Ascending aorta (tissue), 2 donors: ENCODE measurements around the gene RSAD1. TPM values are rescaled to one million over a fixed set of nuclear protein-coding genes. Genes with fewer than 3 reads are reported as not detected.

Source experiments
- DNase-seq, 2 donors: peaks; one replicate each; pipeline ENCODE4 v3.0.0-alpha.2; 2019; ENCODE audit warnings: low spot score in 2 of 2
- H3K27ac ChIP-seq, 2 donors: fragments of 200-600 bp; sonication (generic); one replicate each; pipeline ENCODE4 v1.5.1; 2016 to 2017; ENCODE audit warnings: mild to moderate bottlenecking in 1 of 2
- H3K27me3 ChIP-seq: fragments of 200-600 bp; sonication (generic); one replicate; pipeline ENCODE4 v1.5.1; 2017
- H3K36me3 ChIP-seq, 2 donors: fragments of 200-600 bp; sonication (generic); one replicate each; pipeline ENCODE4 v1.5.1; 2016
- H3K4me1 ChIP-seq, 2 donors: fragments of 200-600 bp; sonication (generic); one replicate each; pipeline ENCODE4 v1.5.1; 2016 to 2017; ENCODE audit warnings: mild to moderate bottlenecking in 1 of 2
- H3K4me3 ChIP-seq, 2 donors: fragments of 200-600 bp; sonication (generic); one replicate each; pipeline ENCODE4 v1.5.1; 2016 to 2017; ENCODE audit warnings: mild to moderate bottlenecking in 1 of 2
- H3K9me3 ChIP-seq, 2 donors: fragments of 200-600 bp; sonication (generic); one replicate each; pipeline ENCODE4 v1.5.1; 2016
- CTCF ChIP-seq, 3 experiments: fragments of 200-600 bp in 2 of 3; fragments of 450-650 bp in 1 of 3; sonication (generic) in 2 of 3; IDR thresholded peaks; one replicate each; pipeline ENCODE4 v1.5.1; 2016 to 2019; ENCODE audit warnings: antibody characterized with exemption in 3 of 3, mild to moderate bottlenecking in 1 of 3, moderate library complexity in 1 of 3
- intact Hi-C: fragments of 100-400 bp; cut with DNase I; formaldehyde crosslinking; loops from one replicate; pipeline ENCODE4 v1.15.1; 2023
- total RNA-seq: library from RNA; depleted of rRNA; stranded (reverse); fragments of >200 nt; gene quantifications from one replicate; pipeline ENCODE4 v1.1.0, GENCODE V29; 2016

The RSAD1 gene
- 36.7 TPM for total RNA-seq

- H3K27ac ChIP-seq, result peak within 1 kb of the TSS; percentile 79 to 88
- peak; percentile 24 to 93 for DNase-seq
- no peaks in the 10 kb centered on the region for H3K27me3 ChIP-seq
- TF ChIP-seq CTCF (IDR thresholded peaks at IDR 0.05), result peak; percentile 73 to 98 (median 88)
- intact Hi-C loops, result loop anchor here (1.0 to 2.0 kb wide), 2 partner anchors 30 to 64 kb away; partner anchors contain the start of gene MYCBPAP
- peaks cover 3 to 15% of the 10 kb centered on the region in 2 donors for H3K36me3 ChIP-seq
- H3K4me3 ChIP-seq, result peak within 1 kb of the TSS; percentile 68 to 71
- H3K9me3 ChIP-seq, result no peaks in the 10 kb centered on the region
- peaks cover 7 to 27% of the 10 kb centered on the region in 2 donors for H3K4me1 ChIP-seq
These were observed at the start of gene RSAD1 for GRCh38 chr17:50478391-50479381. TSS of gene RSAD1 (plus strand) at chr17:50478860. CDS start at chr17:50478885, 25 bp downstream.

DNA sequence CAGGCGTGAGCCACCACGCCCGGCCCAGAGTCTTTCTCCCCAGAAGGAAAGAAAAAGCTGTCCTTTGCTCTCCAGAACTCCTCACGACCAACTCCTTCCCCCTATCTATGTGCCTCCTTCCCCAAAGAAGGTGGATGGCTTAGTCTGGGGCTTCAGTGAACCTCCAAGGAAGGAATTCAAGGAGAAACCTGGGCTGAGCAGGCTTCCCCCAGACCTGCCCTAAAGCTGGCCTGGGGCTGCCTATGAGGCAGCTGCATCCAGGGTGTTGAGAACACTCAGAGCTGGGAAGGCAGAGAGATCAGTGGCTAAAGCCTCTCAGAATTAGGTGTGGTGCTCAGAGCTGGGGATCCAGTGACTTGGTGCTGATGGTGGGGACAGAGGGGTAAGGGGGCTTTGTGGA, 48.9 kb upstream of the RSAD1 start:
- Histone ChIP-seq H3K27ac (no peak overlapping the region), H3K9me3 (no peaks in the 10 kb centered on the region), H3K4me3 (no peak overlapping the region), H3K4me1 (peaks cover 4 to 20% of the 10 kb centered on the region in 2 donors), H3K27me3 (no peaks in the 10 kb centered on the region), H3K36me3 (no peaks in the 10 kb centered on the region)
- DNase-seq, result no peak
- no peak for TF ChIP-seq CTCF (IDR thresholded peaks at IDR 0.05)
- intact Hi-C loops, result no loop called here

GRCh38 chr17:50430821-50431618, 47.6 kb upstream of the RSAD1 start:
- Histone ChIP-seq H3K4me1 (peaks cover 0 to 11% of the 10 kb centered on the region in 2 donors), H3K27me3 (no peaks in the 10 kb centered on the region), H3K36me3 (no peaks in the 10 kb centered on the region), H3K4me3 (no peak overlapping the region), H3K9me3 (no peaks in the 10 kb centered on the region), H3K27ac (no peak overlapping the region)
- no peak for TF ChIP-seq CTCF (IDR thresholded peaks at IDR 0.05)
- intact Hi-C loops, result no loop called here
- no peak for DNase-seq

DNA sequence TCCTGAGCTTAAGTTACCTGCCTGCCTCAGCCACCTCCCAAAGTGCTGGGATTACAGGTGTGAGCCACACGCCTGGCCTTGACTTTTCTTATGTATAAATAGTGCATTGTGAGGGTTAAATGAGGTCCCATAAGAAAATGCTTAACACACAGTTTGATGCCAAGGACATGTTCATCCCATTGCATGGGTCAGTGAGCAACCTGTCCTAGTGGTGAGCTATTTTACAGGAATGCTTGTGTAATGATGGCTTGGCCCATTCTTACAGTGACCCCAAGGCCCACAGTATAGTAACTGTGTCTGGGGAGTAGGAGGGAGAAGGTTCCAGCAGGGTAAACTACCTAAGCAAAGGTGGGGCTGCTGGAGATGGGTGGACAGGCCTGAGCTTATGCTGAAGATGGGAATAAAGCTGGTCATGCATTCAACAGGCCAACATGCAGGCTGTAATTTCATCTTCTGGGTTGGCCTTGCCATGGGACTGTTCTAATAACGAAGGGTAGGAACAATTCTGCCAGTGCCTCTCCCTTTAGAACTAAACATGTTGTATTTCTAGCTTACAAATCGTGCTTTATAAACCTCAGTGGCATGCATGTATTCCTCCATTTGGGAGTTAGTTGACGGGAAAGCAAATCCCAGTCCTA, 46.4 kb upstream of the RSAD1 start:
- H3K27me3 ChIP-seq, result no peaks in the 10 kb centered on the region
- DNase-seq, result no peak
- intact Hi-C loops, result no loop called here
- TF ChIP-seq CTCF (IDR thresholded peaks at IDR 0.05), result no peak
- H3K36me3 ChIP-seq, result no peaks in the 10 kb centered on the region
- no peaks in the 10 kb centered on the region for H3K9me3 ChIP-seq
- peaks cover 0 to 4% of the 10 kb centered on the region in 2 donors for H3K4me1 ChIP-seq
- H3K4me3 ChIP-seq, result no peak overlapping the region
- H3K27ac ChIP-seq, result no peak overlapping the region

DNA sequence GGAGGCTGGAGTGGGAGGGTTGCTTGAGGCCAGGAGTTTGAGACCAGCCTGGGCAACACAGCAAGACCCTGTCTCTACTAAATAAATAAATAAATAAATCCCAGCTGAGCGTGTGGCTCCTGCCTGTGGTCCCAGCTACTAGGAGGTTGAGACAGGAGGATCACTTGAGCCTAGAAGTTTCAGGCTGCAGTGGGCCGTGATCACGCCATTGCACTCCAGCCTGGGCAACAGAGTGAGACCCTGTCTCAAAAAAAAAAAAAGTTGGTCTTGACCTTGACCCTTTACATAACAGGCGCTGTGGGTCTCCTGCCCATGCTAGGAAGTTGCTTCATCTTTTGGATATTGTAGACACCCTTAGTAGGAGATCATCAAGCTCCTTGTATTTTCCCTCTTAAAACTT, 41.3 kb upstream of the RSAD1 start:
- intact Hi-C loops, result no loop called here
- no peaks in the 10 kb centered on the region for H3K36me3 ChIP-seq
- no peaks in the 10 kb centered on the region for H3K27me3 ChIP-seq
- DNase-seq, result no peak
- H3K9me3 ChIP-seq, result no peaks in the 10 kb centered on the region
- no peak overlapping the region for H3K27ac ChIP-seq
- H3K4me3 ChIP-seq, result no peak overlapping the region
- H3K4me1 ChIP-seq, result no peaks in the 10 kb centered on the region
- TF ChIP-seq CTCF (IDR thresholded peaks at IDR 0.05), result no peak
